Testis (tissue), 2 donors: ENCODE data around the gene A3GALT2.

Experiments
- POLR2A ChIP-seq: fragments of 450-650 bp; IDR thresholded peaks from one replicate; pipeline ENCODE4 v1.6.1; 2017; ENCODE audit warnings: antibody characterized with exemption, mild to moderate bottlenecking, moderate library complexity
- TF ChIP-seq, protein P1 (sequence below), 3 experiments: fragments of 450-650 bp in 2 of 3; fragments of 200-600 bp in 1 of 3; sonication (generic) in 1 of 3; IDR thresholded peaks; one replicate each; pipeline ENCODE4 v1.5.1; 2016 to 2019; ENCODE audit warnings: antibody characterized with exemption in 3 of 3, mild to moderate bottlenecking in 2 of 3, moderate library complexity in 1 of 3

GRCh38 chr1:33316601-33317000 lies 4.3 kb downstream of the A3GALT2 start:
- TF ChIP-seq, protein P1, sequence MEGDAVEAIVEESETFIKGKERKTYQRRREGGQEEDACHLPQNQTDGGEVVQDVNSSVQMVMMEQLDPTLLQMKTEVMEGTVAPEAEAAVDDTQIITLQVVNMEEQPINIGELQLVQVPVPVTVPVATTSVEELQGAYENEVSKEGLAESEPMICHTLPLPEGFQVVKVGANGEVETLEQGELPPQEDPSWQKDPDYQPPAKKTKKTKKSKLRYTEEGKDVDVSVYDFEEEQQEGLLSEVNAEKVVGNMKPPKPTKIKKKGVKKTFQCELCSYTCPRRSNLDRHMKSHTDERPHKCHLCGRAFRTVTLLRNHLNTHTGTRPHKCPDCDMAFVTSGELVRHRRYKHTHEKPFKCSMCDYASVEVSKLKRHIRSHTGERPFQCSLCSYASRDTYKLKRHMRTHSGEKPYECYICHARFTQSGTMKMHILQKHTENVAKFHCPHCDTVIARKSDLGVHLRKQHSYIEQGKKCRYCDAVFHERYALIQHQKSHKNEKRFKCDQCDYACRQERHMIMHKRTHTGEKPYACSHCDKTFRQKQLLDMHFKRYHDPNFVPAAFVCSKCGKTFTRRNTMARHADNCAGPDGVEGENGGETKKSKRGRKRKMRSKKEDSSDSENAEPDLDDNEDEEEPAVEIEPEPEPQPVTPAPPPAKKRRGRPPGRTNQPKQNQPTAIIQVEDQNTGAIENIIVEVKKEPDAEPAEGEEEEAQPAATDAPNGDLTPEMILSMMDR (IDR thresholded peaks at IDR 0.05), result no peak
- TF ChIP-seq POLR2A, result no peak
